WTC11 (cell line): Measurements from ENCODE around the gene MSI1.

Source experiments
- ATF2 ChIP-seq: sonication (generic); formaldehyde crosslinking; IDR thresholded peaks from 2 replicates; pipeline ENCODE4 v1.8.1; 2022; ENCODE audit warnings: low read depth, missing genetic modification reagents, borderline replicate concordance
- E2F4 ChIP-seq: sonication (generic); formaldehyde crosslinking; IDR thresholded peaks from 2 replicates; pipeline ENCODE4 v1.8.1; 2022; ENCODE audit warnings: low read depth, mild to moderate bottlenecking, moderate library complexity, missing genetic modification reagents, borderline replicate concordance
- IRF1 ChIP-seq: sonication (generic); formaldehyde crosslinking; IDR thresholded peaks from 2 replicates; pipeline ENCODE4 v1.8.0; 2023; ENCODE audit warnings: missing genetic modification reagents
- MAX ChIP-seq: sonication (generic); formaldehyde crosslinking; IDR thresholded peaks from 2 replicates; pipeline ENCODE4 v1.8.0; 2022; ENCODE audit warnings: mild to moderate bottlenecking, missing genetic modification reagents
- TEAD1 ChIP-seq: sonication (generic); formaldehyde crosslinking; IDR thresholded peaks from 2 replicates; pipeline ENCODE4 v1.8.0; 2022; ENCODE audit warnings: mild to moderate bottlenecking, missing genetic modification reagents
- ZBTB21 ChIP-seq: sonication (generic); formaldehyde crosslinking; IDR thresholded peaks from 2 replicates; pipeline ENCODE4 v1.8.1; 2023; ENCODE audit warnings: mild to moderate bottlenecking, missing genetic modification reagents, borderline replicate concordance
- TF ChIP-seq, protein P1 (sequence below): fragments of 200-600 bp; IDR thresholded peaks from 2 replicates; pipeline ENCODE4 v1.8.0; 2022; ENCODE audit warnings: antibody characterized with exemption
- TF ChIP-seq, protein P2 (sequence below): sonication (generic); formaldehyde crosslinking; IDR thresholded peaks from 2 replicates; pipeline ENCODE4 v1.8.1; 2022; ENCODE audit warnings: mild to moderate bottlenecking, missing genetic modification reagents, moderate library complexity, borderline replicate concordance
- TF ChIP-seq, protein P3 (sequence below): sonication (generic); formaldehyde crosslinking; IDR thresholded peaks from 2 replicates; pipeline ENCODE4 v1.8.0; 2022; ENCODE audit warnings: mild to moderate bottlenecking, missing genetic modification reagents

GRCh38 chr12:120366341-120366705 lies 2.6 kb downstream of the MSI1 start:
- TF ChIP-seq MAX: no peak
- TF ChIP-seq, protein P1, sequence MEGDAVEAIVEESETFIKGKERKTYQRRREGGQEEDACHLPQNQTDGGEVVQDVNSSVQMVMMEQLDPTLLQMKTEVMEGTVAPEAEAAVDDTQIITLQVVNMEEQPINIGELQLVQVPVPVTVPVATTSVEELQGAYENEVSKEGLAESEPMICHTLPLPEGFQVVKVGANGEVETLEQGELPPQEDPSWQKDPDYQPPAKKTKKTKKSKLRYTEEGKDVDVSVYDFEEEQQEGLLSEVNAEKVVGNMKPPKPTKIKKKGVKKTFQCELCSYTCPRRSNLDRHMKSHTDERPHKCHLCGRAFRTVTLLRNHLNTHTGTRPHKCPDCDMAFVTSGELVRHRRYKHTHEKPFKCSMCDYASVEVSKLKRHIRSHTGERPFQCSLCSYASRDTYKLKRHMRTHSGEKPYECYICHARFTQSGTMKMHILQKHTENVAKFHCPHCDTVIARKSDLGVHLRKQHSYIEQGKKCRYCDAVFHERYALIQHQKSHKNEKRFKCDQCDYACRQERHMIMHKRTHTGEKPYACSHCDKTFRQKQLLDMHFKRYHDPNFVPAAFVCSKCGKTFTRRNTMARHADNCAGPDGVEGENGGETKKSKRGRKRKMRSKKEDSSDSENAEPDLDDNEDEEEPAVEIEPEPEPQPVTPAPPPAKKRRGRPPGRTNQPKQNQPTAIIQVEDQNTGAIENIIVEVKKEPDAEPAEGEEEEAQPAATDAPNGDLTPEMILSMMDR: no peak
- TF ChIP-seq, protein P2, sequence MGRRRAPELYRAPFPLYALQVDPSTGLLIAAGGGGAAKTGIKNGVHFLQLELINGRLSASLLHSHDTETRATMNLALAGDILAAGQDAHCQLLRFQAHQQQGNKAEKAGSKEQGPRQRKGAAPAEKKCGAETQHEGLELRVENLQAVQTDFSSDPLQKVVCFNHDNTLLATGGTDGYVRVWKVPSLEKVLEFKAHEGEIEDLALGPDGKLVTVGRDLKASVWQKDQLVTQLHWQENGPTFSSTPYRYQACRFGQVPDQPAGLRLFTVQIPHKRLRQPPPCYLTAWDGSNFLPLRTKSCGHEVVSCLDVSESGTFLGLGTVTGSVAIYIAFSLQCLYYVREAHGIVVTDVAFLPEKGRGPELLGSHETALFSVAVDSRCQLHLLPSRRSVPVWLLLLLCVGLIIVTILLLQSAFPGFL (CRISPR knock-in tag): no peak
- TF ChIP-seq, protein P3, sequence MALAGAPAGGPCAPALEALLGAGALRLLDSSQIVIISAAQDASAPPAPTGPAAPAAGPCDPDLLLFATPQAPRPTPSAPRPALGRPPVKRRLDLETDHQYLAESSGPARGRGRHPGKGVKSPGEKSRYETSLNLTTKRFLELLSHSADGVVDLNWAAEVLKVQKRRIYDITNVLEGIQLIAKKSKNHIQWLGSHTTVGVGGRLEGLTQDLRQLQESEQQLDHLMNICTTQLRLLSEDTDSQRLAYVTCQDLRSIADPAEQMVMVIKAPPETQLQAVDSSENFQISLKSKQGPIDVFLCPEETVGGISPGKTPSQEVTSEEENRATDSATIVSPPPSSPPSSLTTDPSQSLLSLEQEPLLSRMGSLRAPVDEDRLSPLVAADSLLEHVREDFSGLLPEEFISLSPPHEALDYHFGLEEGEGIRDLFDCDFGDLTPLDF (CRISPR knock-in tag): no peak
- TF ChIP-seq IRF1 (CRISPR knock-in tag): no peak
- no peak for TF ChIP-seq TEAD1 (CRISPR knock-in tag)
- no peak for TF ChIP-seq ZBTB21 (CRISPR knock-in tag)
- TF ChIP-seq ATF2: no peak
- TF ChIP-seq E2F4: no peak
